ENCODE data around the gene APLF. TPM values are rescaled to one million over a fixed set of nuclear protein-coding genes. Genes with fewer than 3 reads are reported as not detected.

APLF gene
- total RNA-seq, 4 donors from 2014 or later = 6.9 to 11.6 (median 10.6) TPM

DNA sequence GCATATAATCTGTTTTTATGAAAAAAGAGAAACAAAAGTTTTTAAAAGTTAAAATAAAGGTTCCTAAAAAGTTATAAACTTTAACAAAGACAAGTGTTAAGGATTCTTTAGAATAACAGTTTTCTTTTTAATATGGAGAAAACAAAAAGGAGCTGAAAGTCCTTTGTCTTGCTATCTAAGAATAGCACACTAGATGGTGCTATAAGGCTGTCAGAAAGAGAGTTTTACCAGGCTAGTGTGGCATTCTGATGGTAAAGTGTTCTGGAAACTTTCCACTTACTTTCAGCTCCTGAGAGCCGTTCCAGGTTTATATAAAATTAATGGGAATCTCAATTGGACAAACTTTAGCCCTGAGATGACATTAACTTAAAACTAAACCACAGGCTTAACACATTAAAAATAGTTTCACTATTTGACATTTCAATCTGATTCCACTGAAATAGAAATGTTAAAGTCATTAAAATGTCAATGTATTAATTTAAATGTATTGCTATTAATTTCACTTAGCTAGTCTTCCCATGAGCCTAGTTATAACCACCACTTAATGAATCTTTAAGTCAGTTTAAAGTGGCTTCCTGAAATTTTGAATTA lies 4.0 kb upstream of the APLF start:
- no peaks in the 10 kb centered on the region for H3K9me3 ChIP-seq
- no peaks in the 10 kb centered on the region for H3K27me3 ChIP-seq
- no peak for DNase-seq (ENCODE audit: low spot score in 2 of 2)
- WGBS, 2 donors = 0% methylated on average over 1 of the region's 1 CpG
- H3K4me1 ChIP-seq = peaks cover 0 to 20% (median 0%) of the 10 kb centered on the region in 4 donors
- TF ChIP-seq EP300 (IDR thresholded peaks at IDR 0.05) = no peak
- TF ChIP-seq CTCF (IDR thresholded peaks at IDR 0.05) = peak; percentile 58 to 73 (median 70)
- H3K4me3 ChIP-seq = no peak overlapping the region
- H3K27ac ChIP-seq = no peak overlapping the region
- no peaks in the 10 kb centered on the region for H3K36me3 ChIP-seq

DNA sequence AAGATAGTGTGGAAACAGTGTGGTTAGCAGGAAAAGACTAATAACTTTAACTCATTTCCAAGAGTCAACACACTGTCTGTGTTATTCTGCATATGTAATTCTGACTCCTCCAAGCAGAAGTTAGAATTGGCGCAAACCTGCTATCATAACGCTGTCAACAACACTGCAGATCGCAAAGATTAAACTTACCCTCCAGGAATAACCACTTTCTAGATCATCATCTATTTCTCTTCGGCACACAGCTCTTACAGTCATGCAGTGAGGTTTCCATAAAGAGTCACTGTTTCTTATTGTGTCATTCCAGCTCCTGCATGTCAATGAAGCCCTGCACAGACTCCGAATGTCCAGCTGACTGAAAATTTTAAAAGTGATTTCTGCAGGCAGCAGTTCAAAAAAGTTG lies 2.7 kb upstream of the APLF start:
- Histone ChIP-seq H3K9me3 (no peaks in the 10 kb centered on the region), H3K27me3 (no peaks in the 10 kb centered on the region), H3K27ac (no peak overlapping the region), H3K36me3 (no peaks in the 10 kb centered on the region), H3K4me3 (no peak overlapping the region), H3K4me1 (peaks cover 0 to 24% (median 0%) of the 10 kb centered on the region in 4 donors)
- TF ChIP-seq POLR2A (IDR thresholded peaks at IDR 0.05) = no peak
- TF ChIP-seq CTCF (IDR thresholded peaks at IDR 0.05) = no peak
- TF ChIP-seq EP300 (IDR thresholded peaks at IDR 0.05) = no peak
- 79 to 86% methylated on average over 5 of the region's 5 CpGs for WGBS, 2 donors
- DNase-seq (ENCODE audit: low spot score in 2 of 2) = no peak

DNA sequence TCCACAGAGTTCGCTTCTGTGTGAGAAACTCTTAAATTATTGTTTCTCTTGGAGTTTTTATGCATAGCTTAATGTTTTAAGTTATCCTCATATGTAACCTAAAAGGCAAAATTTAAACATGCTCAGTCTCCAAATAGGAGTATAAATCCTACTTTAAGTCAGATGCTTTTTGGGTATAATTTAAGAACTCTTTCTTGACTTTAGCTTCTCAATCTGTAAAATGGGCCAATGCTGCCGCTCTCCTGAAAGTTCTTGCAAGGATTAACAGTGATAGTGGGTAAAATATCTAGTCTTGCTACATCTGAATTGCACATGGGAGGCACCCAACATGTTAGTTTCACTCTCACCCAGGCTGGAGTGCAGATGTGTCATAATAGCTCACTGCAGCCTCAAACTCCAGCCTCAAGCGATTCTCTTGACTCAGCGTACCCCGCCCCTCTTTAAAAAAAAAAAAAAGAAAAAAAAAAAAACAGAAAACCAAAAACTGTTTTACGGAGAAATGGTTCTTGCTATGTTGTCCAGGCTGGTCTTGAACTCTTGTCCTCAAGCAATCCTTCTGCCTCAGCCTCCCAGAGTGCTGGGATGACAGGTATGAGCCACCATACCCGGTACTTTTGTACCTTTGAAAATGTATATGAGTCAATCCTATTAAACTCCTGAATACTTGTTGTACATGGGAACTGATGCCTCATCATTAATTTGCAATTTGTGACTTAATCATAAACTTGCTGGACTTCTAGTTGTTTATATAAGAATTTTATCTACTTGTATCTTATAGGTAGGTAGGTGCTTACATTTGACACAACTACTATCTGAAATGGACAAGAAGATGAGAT lies 2.1 kb upstream of the APLF start:
- Histone ChIP-seq H3K9me3 (no peaks in the 10 kb centered on the region), H3K36me3 (no peaks in the 10 kb centered on the region), H3K27ac (no peak overlapping the region), H3K4me3 (no peak overlapping the region), H3K4me1 (peaks cover 0 to 24% (median 0%) of the 10 kb centered on the region in 4 donors), H3K27me3 (no peaks in the 10 kb centered on the region)
- TF ChIP-seq EP300 (IDR thresholded peaks at IDR 0.05) = no peak
- no peak for TF ChIP-seq POLR2A (IDR thresholded peaks at IDR 0.05)
- no peak for TF ChIP-seq CTCF (IDR thresholded peaks at IDR 0.05)
- WGBS, 2 donors = 87 to 89% methylated on average over 7 of the region's 7 CpGs
- no peak for DNase-seq (ENCODE audit: low spot score in 2 of 2)

DNA sequence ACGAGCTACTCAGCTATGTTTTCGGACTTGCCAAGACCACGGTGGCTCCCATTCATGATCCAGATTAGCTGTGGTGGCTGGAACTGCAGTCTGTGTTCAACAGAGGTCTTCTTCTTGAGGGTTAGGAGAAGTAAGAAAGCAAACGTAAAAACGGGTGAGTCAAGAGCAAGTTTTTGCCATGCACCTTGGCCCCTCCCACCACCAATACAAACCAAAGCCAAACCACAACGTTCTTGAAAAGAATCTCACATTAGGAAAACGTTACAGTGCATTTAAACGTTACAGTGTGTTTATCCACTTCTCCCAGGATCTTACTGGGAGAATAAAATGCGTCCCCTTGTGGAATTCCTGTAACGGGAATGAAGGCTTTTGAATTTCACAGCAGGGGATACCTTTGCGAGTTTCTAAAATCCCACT lies 1.0 kb upstream of the APLF start:
- DNase-seq (ENCODE audit: low spot score in 2 of 2) = no peak
- H3K4me1 ChIP-seq = peaks cover 0 to 24% (median 0%) of the 10 kb centered on the region in 4 donors
- H3K9me3 ChIP-seq = no peaks in the 10 kb centered on the region
- no peaks in the 10 kb centered on the region for H3K36me3 ChIP-seq
- H3K27me3 ChIP-seq = no peaks in the 10 kb centered on the region
- H3K27ac ChIP-seq = peak overlapping the region; percentile 69 to 94 (median 88)
- H3K4me3 ChIP-seq = peak overlapping the region; percentile 72 to 93 (median 84)
- 8 to 9% methylated on average over 11 of the region's 11 CpGs for WGBS, 2 donors
- TF ChIP-seq POLR2A (IDR thresholded peaks at IDR 0.05) = no peak
- TF ChIP-seq EP300 (IDR thresholded peaks at IDR 0.05) = no peak
- no peak for TF ChIP-seq CTCF (IDR thresholded peaks at IDR 0.05)

- WGBS, 2 donors = 0% methylated on average over 18 of the region's 18 CpGs
- H3K4me1 ChIP-seq = peaks cover 0 to 24% (median 0%) of the 10 kb centered on the region in 4 donors
- H3K36me3 ChIP-seq = no peaks in the 10 kb centered on the region
- DNase-seq (ENCODE audit: low spot score in 2 of 2) = no peak
- peak overlapping the region; percentile 69 to 94 (median 88) for H3K27ac ChIP-seq
- H3K9me3 ChIP-seq = no peaks in the 10 kb centered on the region
- H3K27me3 ChIP-seq = no peaks in the 10 kb centered on the region
- TF ChIP-seq EP300 (IDR thresholded peaks at IDR 0.05) (no peak), POLR2A (IDR thresholded peaks at IDR 0.05) (no peak), CTCF (IDR thresholded peaks at IDR 0.05) (no peak)
- H3K4me3 ChIP-seq = peak overlapping the region; percentile 72 to 93 (median 84)
Measured at GRCh38 chr2:68466778-68467076, 658 bp upstream of the APLF start.

Measured in tibial nerve (tissue), 4 donors.